Activated CD4-positive, CD25-positive, alpha-beta regulatory T cell treated with anti-CD3 and anti-CD28 coated beads, Interleukin-2, amount 50 U/mL, for 16 hours (primary cell): ENCODE results near the gene ARID3C.

Experiments
- DNase-seq: peaks from one replicate; pipeline ENCODE4 v3.0.0-alpha.2; 2020; ENCODE audit warnings: low read depth, low spot score

Gene ARID3C

GRCh38 chr9:34628656-34629490 is at the start of gene ARID3C:
Gene ARID3C, minus strand, starts transcription at chr9:34629066. Its CDS starts 1,052 bp downstream, at chr9:34628014.
- no peak for DNase-seq

- no peak for DNase-seq
Measured at GRCh38 chr9:34675869-34676268, 47.0 kb upstream of the ARID3C start.

- DNase-seq, result no peak
Measured at GRCh38 chr9:34675048-34675714, 46.3 kb upstream of the ARID3C start.

GRCh38 chr9:34674440-34674839 is 45.6 kb upstream of the ARID3C start:
- no peak for DNase-seq

- DNase-seq, result no peak
Measured at GRCh38 chr9:34671307-34671706, 42.4 kb upstream of the ARID3C start.

GRCh38 chr9:34669809-34670562 is 41.1 kb upstream of the ARID3C start:
- DNase-seq, result no peak

- DNase-seq, result peak; percentile 81
Measured at GRCh38 chr9:34665381-34666250, 36.8 kb upstream of the ARID3C start.

- DNase-seq, result no peak
Measured at GRCh38 chr9:34665067-34665380, 36.2 kb upstream of the ARID3C start.

GRCh38 chr9:34664281-34665066 is 35.6 kb upstream of the ARID3C start:
- DNase-seq, result peak; percentile 50

- no peak for DNase-seq
Measured at GRCh38 chr9:34663303-34663605, 34.4 kb upstream of the ARID3C start.

GRCh38 chr9:34662526-34663302 is 33.8 kb upstream of the ARID3C start, which contains the start of gene CCL27:
Gene CCL27, minus strand, starts transcription at chr9:34662657. Its CDS starts 24 bp downstream, at chr9:34662633.
- no peak for DNase-seq

- DNase-seq, result no peak
Measured at GRCh38 chr9:34659592-34660253, 30.9 kb upstream of the ARID3C start.

- DNase-seq, result no peak
Measured at GRCh38 chr9:34658461-34658860, 29.6 kb upstream of the ARID3C start.

GRCh38 chr9:34656992-34657391 is 28.1 kb upstream of the ARID3C start:
- no peak for DNase-seq

GRCh38 chr9:34655394-34655793 is 26.5 kb upstream of the ARID3C start:
- DNase-seq, result no peak

GRCh38 chr9:34654323-34655051 is 25.6 kb upstream of the ARID3C start:
- DNase-seq, result no peak

- DNase-seq, result no peak
Measured at GRCh38 chr9:34653151-34654072, 24.5 kb upstream of the ARID3C start.

- DNase-seq, result no peak
Measured at GRCh38 chr9:34652602-34653000, 23.7 kb upstream of the ARID3C start.
